Calu3 (cell line): ENCODE measurements around the gene PLVAP. TPM values are rescaled to one million over a fixed set of nuclear protein-coding genes. Genes with fewer than 3 reads are reported as not detected.

ENCODE experiments used
- BruUV-seq: library from RNA; stranded (reverse); fragments of 400-500 nt; replicated peaks from 2 replicates; lab custom pipeline; 2021; lab: Mats Ljungman, UMichigan
- CTCF ChIA-PET: fragments of 300-600 bp; sonication (Branson Sonifier 250); formaldehyde crosslinking; loops from one replicate; lab custom pipeline; 2022; ENCODE audit warnings: antibody characterized with exemption; lab: Charles Lee
- DNase-seq: peaks from one replicate; pipeline ENCODE4 v3.0.0; 2022
- H3K27ac Mint-ChIP-seq: one replicate; pipeline ENCODE4 v1.8.0; 2022; ENCODE audit warnings: mixed read lengths; ENCODE audit not compliant: unreplicated experiment
- H3K27me3 Mint-ChIP-seq: one replicate; pipeline ENCODE4 v1.8.0; 2022; ENCODE audit warnings: mixed read lengths; ENCODE audit not compliant: unreplicated experiment
- H3K36me3 Mint-ChIP-seq: one replicate; pipeline ENCODE4 v1.8.0; 2022; ENCODE audit warnings: mild to moderate bottlenecking, moderate library complexity, mixed read lengths; ENCODE audit not compliant: insufficient read depth, unreplicated experiment
- H3K4me1 Mint-ChIP-seq: one replicate; pipeline ENCODE4 v1.8.0; 2022; ENCODE audit warnings: mild to moderate bottlenecking, low read depth, mixed read lengths; ENCODE audit not compliant: unreplicated experiment
- H3K4me3 Mint-ChIP-seq: one replicate; pipeline ENCODE4 v1.8.0; 2022; ENCODE audit warnings: mild to moderate bottlenecking, low read depth, moderate library complexity, mixed read lengths; ENCODE audit not compliant: unreplicated experiment
- H3K9me3 Mint-ChIP-seq: one replicate; pipeline ENCODE4 v1.8.0; 2022; ENCODE audit warnings: low read depth, mixed read lengths; ENCODE audit not compliant: unreplicated experiment
- CTCF ChIP-seq: fragments of 200-600 bp; IDR thresholded peaks from one replicate; pipeline ENCODE4 v1.8.0; 2022; ENCODE audit warnings: antibody characterized with exemption; ENCODE audit not compliant: unreplicated experiment
- intact Hi-C: fragments of 100-400 bp; cut with micrococcal nuclease; formaldehyde crosslinking; loops from one replicate; pipeline ENCODE4 v1.10.0; 2022; ENCODE audit not compliant: unreplicated experiment
- total RNA-seq: library from RNA; stranded (reverse); gene quantifications from 2 replicates; pipeline ENCODE4 v1.2.3, GENCODE V29; 2022

Gene PLVAP
- total RNA-seq, 1 experiment from 2014 or later = not detected

- no peaks in the 10 kb centered on the region for H3K27me3 Mint-ChIP-seq
- intact Hi-C loops = no loop called here
- BruUV-seq = no TSS peak
- H3K4me3 Mint-ChIP-seq = peak overlapping the region; percentile 99
- CTCF ChIA-PET = no interaction called here
- peak overlapping the region; percentile 95 for H3K27ac Mint-ChIP-seq
- H3K36me3 Mint-ChIP-seq = peaks cover 58% of the 10 kb centered on the region
- no peak for TF ChIP-seq CTCF
- H3K4me1 Mint-ChIP-seq = peaks cover 22% of the 10 kb centered on the region
- no peaks in the 10 kb centered on the region for H3K9me3 Mint-ChIP-seq
- peak; percentile 20 for DNase-seq
Measured at GRCh38 chr19:17309965-17310461, 67.1 kb downstream of the PLVAP start.

- BruUV-seq = TSS peak; percentile 64
- DNase-seq = peak; percentile 96
- H3K4me1 Mint-ChIP-seq = peaks cover 27% of the 10 kb centered on the region
- peaks cover 61% of the 10 kb centered on the region for H3K36me3 Mint-ChIP-seq
- no peaks in the 10 kb centered on the region for H3K27me3 Mint-ChIP-seq
- H3K9me3 Mint-ChIP-seq = no peaks in the 10 kb centered on the region
- intact Hi-C loops = no loop called here
- no peak for TF ChIP-seq CTCF
- H3K4me3 Mint-ChIP-seq = peak within 1 kb of the TSS; percentile 99
- CTCF ChIA-PET = interaction anchor here (0.6 to 0.8 kb wide), 4 partner anchors 8 to 692 kb away, joined by 3 to 7 read pairs (median 3); no protein-coding TSS in a partner anchor
- H3K27ac Mint-ChIP-seq = peak within 1 kb of the TSS; percentile 95
Measured at GRCh38 chr19:17309198-17309964, 67.8 kb downstream of the PLVAP start, which contains the start of gene DDA1. TSS of gene DDA1 (plus strand) at chr19:17309563. CDS start at chr19:17309655, 92 bp downstream.

- intact Hi-C loops = no loop called here
- no peak for DNase-seq
- Mint-ChIP-seq H3K27me3 (no peaks in the 10 kb centered on the region), H3K4me3 (peak overlapping the region; percentile 5), H3K36me3 (peaks cover 52% of the 10 kb centered on the region), H3K4me1 (peaks cover 27% of the 10 kb centered on the region), H3K27ac (no peak overlapping the region), H3K9me3 (no peaks in the 10 kb centered on the region)
- BruUV-seq = no TSS peak
- no peak for TF ChIP-seq CTCF
- CTCF ChIA-PET = no interaction called here
Measured at GRCh38 chr19:17307876-17308377, 69.2 kb downstream of the PLVAP start.

- CTCF ChIA-PET = no interaction called here
- no TSS peak for BruUV-seq
- Mint-ChIP-seq H3K4me3 (peak overlapping the region; percentile 72), H3K9me3 (no peaks in the 10 kb centered on the region), H3K27me3 (no peaks in the 10 kb centered on the region), H3K4me1 (peaks cover 20% of the 10 kb centered on the region), H3K27ac (no peak overlapping the region), H3K36me3 (peaks cover 45% of the 10 kb centered on the region)
- intact Hi-C loops = no loop called here
- no peak for DNase-seq
- TF ChIP-seq CTCF = no peak
Measured at GRCh38 chr19:17306285-17306714, 70.8 kb downstream of the PLVAP start.
